ENCODE measurements around the gene EGFL6.

EGFL6 gene, protein sequence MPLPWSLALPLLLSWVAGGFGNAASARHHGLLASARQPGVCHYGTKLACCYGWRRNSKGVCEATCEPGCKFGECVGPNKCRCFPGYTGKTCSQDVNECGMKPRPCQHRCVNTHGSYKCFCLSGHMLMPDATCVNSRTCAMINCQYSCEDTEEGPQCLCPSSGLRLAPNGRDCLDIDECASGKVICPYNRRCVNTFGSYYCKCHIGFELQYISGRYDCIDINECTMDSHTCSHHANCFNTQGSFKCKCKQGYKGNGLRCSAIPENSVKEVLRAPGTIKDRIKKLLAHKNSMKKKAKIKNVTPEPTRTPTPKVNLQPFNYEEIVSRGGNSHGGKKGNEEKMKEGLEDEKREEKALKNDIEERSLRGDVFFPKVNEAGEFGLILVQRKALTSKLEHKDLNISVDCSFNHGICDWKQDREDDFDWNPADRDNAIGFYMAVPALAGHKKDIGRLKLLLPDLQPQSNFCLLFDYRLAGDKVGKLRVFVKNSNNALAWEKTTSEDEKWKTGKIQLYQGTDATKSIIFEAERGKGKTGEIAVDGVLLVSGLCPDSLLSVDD

DNA sequence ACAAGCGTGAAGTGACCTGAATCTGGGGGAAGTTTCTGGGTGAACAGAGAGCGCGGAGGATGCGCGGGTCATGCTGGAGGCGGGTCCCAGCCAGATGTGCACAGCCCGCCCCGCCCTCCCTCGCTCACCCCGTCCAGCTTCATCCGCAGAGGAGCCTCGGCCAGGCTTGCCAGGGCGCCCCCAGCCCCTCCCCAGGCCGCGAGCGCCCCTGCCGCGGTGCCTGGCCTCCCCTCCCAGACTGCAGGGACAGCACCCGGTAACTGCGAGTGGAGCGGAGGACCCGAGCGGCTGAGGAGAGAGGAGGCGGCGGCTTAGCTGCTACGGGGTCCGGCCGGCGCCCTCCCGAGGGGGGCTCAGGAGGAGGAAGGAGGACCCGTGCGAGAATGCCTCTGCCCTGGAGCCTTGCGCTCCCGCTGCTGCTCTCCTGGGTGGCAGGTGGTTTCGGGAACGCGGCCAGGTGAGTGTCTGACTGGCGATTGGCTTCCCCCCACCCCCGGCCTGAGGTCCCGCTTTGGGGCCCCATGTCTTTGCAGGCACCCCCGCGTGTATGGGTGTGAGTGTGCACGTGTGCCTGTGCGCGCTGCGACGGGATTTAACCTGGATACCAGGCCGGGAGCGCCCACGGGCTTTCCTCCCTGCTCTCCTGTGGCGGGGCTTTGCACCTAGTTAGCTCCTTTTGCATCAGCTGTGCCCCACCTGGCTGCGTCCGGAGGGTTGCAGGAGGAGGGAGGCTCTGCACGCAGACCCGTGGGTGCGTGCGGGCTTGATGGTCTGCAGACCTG, at the start of gene EGFL6:
Gene EGFL6, plus strand, starts transcription at position 123 of the 782 bp plus-strand sequence. Its CDS starts 261 bp downstream, at position 384.
- ATAC-seq = no peak

DNA sequence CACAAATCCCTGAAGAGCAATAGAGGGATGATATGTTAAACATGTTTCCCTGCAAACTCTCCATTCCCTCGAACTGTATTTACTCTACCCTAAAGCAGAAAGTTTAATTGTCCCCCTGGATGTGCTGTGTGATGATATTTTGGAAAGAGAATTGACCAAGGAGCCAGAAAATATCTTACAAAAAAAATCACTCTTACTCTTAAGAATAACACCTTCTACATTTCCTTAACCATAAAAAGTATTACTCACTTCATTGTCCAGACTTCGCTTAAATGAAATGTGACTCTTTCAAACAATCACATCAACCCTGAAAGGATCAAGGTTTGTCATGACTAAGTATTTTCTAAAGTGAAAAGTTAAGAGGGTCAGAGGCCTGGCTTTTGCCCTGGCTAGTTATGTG, 49.0 kb upstream of the EGFL6 start:
- no peak for ATAC-seq

DNA sequence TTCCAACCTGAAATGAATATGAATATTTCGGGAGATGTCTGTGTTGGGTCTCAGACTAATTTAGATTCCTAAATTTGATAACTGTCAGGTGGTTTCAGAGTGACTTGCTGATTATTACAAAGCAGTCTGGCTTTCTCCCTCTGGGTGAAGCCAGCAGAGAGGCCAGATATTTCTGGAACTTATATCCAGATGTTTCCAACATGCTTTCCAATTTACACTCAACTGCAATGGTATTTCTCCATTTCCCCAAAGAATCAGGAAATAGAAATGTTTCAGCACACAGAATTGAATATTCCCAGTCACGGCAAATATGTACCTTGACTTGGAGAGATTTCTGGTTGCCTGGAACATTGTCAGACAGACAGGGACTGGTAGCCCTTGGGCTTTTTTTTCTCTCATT, 48.5 kb upstream of the EGFL6 start:
- no peak for ATAC-seq

DNA sequence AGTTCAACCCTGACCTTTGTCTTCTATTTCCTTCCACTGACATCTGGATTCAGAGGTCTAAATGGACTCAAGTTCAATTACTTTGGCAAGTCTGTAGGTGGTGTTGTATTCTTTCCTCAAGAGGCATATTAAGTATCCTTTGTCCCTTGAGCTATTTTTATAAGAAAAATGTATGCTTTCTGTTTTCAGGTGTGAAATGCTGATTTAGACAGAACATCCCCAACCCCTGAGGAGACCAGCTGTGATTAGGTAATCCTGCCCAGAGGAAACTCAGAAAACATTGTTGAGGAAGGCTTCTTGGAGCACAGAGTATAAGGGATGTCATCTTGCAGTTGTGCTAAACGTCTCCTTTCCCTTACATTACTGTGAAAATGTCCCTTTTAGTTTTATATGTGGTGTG, 46.6 kb upstream of the EGFL6 start:
- ATAC-seq = no peak

DNA sequence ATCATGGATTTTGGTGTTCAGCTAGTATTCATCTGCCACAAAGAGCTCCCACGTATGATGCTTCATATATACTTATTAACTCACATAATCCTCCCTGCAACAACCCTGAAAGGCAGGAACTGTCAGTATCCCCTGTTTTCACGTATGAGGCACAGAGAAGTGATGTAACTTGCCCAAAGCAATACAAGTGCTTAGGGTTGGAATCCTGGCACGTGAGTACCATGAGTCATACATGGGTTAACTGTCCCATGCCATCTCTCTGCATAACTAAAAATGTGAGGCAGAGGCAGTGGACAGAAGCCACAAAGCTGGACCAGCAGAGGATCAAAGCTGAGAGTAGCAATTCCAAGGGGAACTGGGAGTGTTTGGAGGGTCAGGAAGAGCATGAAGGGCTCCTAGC, 35.7 kb upstream of the EGFL6 start:
- ATAC-seq = no peak

DNA sequence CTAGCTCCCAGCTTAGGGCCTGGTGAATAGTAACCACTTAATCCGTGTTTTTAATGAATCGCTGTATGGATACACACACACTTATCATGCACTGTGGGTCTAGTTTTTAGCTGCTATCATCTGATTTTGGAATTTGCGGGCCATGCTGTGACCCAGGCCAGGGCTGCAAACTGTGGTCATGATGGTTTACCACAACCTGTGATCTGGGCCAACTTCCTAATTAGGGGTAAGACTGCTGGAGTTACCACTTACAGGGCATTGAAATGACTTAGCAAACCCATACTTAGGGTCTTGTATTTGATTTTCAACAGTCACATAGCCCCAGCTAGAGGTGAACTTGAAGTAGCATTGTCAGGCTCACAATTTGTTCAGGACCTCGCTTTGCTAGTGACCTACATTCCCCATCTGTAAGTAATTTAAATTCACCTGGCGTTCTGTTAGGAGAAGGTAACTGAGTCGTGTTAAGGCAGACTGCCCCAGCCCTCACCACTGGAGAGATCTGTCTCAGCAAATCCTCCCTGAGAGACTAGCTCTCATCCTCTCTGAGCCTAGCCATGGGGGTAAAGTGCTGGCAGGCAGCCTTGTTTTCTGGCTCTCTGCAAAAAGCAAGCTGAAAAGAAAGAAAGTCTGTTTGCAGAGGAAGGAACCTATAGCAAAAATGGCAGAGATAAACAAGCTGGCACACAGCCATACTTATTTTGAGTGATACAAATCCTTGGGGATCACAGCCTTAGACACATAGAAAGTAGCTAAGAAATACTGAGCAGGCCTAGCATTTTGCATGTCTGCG, 33.8 kb upstream of the EGFL6 start:
- no peak for ATAC-seq

DNA sequence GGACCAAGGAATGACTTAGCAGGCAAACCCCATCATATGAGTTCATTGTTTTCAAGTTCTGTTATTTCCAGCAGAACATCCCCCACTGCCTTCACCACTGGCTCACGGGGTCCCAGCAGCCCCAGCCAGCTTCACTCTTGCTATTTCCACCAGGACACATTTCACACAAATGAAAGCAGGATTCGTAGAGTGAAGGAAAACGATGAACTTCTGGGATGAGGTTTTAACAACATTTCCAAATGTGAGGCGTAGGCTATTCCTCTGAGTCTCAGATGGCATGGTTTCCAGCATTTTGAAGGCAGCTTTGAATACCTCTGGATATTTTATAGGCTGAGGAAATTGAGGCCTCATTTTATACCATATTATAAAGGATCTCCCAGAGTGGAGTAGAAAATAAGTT, 32.9 kb upstream of the EGFL6 start:
- ATAC-seq = no peak

DNA sequence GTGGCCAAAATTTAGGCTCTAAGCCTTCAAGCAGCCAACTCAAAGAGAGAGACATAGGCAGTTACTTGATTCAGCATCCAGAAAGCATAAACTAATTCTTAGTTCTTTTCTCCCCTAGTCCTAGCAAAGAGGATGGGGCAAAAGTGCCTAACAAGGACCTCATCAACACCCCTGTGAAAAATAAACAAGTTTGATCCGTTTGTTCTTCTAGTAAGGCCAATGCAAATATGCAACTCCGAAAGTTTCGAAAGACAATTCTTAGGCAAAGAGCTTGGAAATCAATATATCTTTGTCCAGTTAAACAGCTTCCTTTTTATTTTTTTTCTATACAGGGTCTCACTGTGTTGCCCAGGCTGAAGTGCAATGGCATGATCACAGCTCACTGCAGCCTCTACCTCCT, 31.0 kb upstream of the EGFL6 start:
- no peak for ATAC-seq

DNA sequence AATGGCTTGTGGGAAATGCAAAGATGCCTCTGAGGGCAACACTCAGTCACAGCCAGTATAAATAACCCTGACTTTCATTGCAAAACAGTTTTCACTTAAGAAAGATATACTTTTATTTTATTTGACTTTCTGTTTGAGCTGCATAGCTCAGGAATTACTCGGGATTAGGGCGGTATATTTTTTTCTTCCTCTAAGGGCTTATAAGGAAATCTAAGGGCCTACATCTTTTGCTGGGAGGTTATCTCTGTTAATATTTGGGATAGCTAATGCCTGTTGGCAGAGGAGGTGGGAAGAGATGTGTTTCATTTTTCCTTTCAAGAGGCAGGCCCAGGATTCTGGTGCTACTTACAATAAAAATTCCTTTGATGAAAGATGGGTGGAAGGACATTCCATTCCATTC, 28.8 kb upstream of the EGFL6 start:
- no peak for ATAC-seq

DNA sequence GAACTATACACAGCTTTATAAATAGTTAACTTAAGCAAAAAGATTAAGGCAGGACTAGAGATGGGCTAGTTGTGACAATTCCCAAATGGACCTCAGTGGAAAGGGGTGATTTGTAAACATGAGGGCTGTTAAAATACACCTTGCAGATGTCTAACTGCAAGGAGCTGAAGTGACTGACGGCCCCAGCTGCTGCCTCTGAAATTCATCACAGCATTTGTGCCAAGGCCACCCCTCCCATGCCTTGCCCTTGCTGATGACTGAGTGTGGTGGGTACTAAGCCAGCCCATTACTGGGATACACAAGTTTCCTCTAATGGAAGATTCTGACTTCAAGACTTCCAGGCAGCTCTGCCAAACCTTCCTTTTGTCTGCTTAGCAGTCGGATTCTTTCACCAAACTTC, 23.7 kb upstream of the EGFL6 start:
- ATAC-seq = no peak

DNA sequence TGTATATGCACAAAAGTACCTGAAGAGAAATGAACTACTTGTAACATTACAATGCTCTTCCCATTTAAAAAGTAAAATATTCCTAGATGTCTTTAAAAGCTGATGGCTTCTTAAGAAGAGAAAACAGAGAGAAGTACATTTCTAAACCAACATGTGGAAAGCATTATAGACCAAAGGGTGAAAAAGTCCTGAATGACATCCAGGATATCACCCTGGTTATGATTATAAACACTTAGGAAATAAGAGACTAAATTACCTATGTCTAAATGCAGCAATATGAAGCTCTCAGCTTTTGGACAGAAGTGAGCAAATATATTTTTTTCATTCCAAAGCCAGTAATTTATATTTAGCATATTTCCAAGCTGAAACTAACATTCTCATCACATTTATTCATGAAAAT, 21.7 kb upstream of the EGFL6 start:
- ATAC-seq = no peak

DNA sequence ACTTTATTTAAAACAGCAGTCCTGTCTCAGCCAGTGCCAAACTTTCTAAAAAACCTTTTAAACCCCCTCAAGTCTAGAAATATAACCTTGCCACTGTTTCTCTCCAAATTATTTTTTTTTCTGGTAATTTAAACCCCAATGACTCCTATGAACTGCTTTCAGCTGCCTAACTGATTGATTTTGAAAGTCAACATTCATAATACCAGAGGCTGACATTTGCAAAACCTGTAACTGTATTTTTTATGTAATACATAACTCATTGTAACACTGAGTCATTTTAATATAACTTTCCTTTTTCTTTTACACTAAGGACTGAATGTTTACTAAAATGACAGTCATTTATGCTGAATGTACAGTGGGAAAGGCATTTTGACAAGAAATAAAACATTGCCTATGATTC, 19.1 kb upstream of the EGFL6 start:
- ATAC-seq = peak; percentile 46 to 59

DNA sequence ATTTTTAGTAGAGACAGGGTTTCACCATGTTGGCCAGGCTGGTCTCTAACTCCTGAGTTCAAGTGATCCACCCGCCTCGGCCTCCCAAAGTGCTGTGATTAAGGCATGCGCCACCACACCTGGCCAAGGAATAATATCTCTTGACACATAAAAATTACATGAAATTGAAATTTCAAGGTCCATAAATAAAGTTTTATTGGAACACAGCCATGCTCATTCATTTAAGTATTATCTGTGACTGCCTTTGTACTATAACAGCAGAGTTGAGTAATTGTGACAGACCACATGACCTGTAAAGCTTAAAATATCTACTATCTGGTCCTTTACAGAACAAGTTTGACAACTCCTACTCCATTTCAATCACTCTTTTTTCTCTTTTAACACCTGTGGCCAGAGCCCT, 17.8 kb upstream of the EGFL6 start:
- no peak for ATAC-seq

DNA sequence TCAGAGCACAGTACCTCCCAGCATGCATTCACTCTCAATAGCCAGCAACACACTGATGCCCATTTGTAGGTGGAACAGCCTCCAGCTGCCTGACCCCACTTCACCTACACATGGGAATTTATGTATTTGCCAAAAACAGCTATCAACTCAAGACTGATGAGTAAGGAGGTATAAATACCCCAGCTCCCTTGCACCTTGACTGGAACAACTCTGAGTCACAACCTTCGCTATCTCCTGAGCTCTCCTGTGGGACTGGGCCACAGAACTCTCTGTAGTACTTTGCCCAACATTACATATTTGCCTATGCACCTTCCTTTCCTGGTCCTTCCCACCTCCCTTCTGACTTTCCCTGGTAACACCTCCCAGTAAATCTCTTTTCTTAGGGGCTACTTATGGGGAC, 16.5 kb upstream of the EGFL6 start:
- ATAC-seq = no peak

DNA sequence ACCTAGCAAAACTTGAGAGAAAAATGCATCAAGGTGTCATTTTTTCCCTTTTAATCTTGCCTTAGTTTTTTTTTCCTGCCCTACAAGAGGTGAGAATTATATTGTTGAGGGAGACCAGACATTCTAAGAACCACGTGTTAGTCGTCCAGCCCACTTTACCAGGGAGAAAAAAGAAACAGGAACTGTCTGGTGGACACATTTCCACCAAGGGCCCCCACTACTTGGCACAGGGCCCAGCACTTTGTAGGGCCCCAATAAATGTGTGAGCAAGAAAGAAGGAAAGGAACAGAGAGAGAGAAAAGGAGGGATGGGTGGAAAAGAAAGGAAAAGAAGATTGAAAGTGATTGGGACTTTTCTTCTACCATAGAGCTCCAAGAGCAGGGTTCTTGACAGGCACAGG, 3.9 kb upstream of the EGFL6 start:
- ATAC-seq = no peak

DNA sequence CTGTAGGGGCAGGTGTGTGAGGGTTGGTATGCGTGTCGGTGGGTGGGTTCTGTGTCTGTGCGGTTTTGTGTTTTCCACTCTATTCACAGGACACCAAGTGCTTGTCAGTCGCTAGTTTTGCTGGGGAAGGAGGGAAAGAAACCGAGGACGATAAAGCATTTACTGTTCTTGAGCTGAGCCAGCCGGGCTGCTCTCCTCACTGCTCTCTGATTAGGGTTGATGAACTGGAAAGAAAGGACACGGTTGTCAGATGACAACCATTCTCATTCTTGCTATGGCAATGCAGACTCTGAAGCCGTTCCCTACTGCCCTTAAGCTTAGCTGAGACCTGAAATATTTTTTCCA, 832 bp downstream of the EGFL6 start:
- ATAC-seq = no peak

DNA sequence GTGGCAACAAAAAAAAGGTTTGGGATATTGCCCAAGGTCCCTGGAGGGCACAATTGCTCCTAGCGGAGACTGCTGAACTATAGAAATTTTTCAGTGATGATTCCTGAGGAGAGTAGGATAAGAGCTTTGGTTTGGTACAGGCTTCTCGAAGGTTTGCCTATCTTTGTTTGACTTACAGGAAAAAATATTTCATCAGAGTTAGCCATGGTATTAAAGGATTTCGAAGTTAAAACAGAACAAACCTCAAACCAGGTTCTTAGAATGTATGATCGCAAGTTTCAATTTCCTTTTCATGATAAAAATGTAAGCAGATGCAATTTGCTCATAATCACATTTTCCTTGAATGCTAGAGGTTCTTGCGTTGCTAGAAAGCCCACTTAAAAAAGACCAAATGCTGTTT, 1.7 kb downstream of the EGFL6 start:
- ATAC-seq = no peak

DNA sequence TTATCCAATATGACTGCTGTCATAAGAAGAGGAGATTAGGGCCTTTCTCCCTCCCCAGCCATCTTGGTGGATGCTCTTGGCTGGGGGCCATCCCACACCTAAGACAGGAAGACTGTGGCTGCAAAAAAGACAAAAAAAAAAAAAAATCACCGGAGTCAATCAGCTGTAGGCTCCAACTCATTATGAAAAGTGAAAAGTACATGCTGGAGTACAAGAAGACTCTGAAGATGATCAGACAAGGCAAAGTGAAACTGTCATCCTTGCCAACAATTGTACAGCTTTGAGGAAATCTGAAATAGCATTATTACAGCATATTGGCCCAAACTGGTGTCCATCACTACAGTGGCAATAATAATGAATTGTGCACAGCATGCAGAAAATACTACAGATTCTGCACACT, 5.2 kb downstream of the EGFL6 start:
- ATAC-seq = no peak

DNA sequence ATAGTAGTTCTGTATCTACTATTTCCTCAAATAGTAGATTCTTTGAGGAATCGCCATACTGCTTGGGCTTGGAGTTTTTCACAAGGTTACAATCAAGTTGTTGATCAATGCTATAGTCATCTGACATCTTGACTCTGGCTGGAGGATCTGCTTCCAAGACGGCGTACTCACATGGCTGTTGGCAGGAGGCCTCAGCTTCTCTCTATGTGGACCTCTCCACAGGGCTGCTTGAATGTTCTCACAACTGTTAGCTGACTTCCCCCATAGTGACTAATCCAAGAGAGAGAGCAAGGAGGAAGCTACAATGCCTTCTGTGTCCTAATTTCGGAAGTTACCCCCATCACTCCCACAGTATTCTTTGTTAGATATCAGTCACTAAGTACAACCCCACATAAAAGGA, 10.3 kb downstream of the EGFL6 start:
- no peak for ATAC-seq

DNA sequence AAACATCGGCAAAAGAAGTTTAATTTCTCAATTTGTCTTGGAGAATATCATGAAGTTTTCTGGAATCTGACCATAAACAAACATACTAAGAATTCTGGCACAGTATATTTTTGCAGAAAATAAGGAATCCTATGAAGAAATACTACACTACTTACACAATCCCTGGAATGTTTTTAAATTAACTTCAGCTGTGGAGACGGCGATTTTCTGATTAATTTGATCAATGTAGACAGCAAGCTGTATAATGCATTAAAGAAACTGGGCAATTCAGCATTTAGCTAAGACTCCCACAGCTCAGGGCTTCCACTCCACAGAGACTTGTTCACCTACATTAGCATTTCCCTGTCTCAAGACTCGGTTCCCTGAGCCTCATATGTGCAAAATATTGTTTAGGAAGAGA, 12.2 kb downstream of the EGFL6 start:
- ATAC-seq = no peak

DNA sequence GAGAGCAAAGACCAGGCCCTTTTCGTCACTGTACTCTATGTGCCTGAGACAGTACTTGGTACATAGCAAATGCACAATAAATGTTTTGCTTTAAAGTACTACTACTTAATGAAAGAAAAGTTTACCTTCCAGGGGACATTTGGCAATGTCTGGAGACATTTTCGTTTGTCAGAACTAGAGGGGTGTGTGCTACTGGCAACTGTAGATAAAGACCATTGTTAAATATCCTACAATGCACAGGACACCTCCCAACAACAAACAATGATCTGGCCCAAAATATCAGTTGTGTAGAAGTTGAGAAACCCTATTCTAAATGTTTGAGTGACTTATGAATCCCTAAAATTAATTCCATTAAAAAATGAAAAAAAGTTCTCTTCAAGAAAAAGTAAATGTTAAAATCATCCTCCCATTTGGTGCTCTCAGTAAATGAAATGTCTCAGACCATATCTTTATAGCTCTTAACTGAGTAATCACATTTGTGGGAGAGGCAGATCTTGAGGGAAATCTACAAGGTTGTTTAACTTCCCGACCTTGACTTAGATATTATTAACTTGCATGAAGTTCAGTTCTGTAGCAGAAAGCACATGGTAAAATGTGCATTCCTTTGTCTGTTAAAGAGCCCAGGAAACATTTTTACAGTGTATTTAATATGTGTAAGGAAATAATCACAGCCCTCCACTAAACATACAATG, 18.5 kb downstream of the EGFL6 start:
- ATAC-seq = no peak

DNA sequence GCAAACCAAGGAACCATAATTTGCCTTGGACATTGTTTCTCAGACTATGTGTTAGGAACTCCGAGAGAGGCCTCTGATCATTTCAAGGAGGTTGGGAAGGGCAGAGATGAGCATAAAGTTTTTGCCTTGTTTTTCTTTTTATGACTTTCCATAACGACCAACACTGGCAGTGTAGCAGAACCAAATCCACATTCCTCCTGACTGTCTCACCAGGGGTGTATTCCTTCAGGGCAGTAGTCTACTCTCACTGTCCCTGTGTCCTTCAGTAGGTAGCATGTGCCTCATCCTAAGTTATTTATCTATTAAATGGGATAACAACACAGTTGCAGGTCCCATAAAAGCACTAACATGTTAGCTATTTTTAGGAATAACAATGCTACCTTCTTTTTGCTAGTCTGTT, 20.8 kb downstream of the EGFL6 start:
- no peak for ATAC-seq

DNA sequence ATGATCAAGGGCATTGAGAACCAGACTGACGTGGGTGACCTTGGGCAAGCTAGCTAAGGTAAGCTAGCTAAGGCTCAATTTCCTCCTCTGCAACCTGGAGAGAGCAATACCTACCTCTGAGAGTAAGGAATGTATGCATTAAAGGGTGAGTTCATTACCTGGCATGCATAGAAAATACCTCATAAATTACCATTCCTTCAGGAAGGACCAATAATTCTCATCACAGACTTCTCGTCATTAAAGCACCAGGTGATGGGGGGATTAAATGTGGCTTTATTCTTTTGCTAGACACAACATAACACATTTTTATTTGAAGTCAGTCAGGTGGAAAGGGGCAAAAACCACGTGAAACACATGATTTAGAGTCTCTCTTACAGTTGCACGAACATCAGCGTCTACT, 21.5 kb downstream of the EGFL6 start:
- no peak for ATAC-seq
